IPS DF 4.7 (cell line): ENCODE measurements around the gene MAP3K8.
A peak's percentile ranks its signal among the peaks of the same experiment; 100 is the strongest.

Experiments used
- DNase-seq: peaks from one replicate; pipeline ENCODE4 v3.0.0-alpha.2; 2013; ENCODE audit warnings: low spot score; ENCODE audit errors: extremely low read depth

The MAP3K8 gene

DNA sequence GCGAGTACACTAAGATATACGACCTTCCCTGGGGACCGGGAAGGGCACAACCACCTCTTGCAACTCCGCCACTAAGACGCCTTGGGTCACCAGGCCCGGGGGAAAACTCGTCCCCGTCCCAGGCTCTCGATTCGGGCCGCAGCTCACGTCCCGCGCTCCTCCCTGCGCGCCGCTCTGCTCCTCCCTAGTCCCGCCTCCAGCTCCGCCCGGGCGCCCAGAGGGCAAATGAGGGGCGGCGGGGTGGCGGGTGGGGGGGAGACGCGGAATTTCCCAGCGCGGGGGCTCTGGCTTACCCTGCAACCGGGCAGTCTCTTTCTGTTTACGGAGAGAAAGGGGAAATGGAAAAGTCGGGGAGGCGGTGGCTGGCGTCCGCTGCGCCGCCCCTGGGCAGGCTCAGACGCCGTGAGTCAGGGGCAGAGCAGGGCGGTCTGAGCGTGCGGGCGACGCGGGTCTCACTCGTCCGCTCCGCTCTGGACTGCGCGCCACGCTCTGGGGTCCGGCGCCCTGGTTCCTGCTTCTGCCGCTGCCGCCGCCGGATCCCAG, at the start of gene MAP3K8:
Gene MAP3K8, plus strand, starts transcription at position 455 of the 543 bp plus-strand sequence. CDS start 4,755 bp downstream, outside the sequence.
- no peak for DNase-seq

GRCh38 chr10:30384701-30385201, 49.2 kb upstream of the MAP3K8 start:
- DNase-seq = no peak

DNA sequence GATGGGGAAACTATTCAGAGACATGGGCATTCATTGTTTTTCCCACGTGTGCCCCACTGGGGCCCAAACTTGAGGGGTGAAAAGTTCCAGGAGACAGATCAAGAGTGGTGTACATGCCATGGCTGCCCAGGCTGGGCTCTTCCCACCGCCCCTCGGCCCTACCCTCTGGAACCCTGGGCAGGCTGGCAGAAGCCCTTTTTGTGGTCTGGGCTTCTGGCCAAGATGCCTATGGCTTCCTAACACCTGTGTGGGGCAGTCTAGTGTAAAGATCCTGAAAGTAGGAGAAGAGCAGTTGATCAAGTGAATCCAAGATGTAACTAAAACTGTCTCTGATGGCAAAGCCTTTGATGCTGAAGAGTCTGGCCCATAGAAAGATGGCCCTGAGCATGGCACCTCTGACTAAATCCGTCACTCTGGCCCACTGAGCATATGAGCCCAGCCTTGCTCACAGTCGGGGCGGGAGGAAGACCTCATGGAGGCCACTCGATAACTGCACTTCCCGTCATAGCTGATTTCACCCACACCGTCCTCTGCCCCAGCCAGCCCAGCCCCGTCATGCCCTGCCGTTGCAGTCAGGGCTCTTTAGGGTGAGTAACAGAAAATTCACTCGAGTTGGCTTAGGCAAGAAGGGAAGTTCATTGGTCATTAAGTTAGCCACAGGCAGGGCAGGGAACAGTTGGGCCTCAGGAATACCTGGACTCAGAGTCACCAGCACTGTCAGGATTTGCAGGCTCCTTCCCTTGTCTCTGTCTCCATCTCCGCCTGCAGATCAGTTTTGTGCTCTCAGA, 47.0 kb upstream of the MAP3K8 start:
- no peak for DNase-seq

DNA sequence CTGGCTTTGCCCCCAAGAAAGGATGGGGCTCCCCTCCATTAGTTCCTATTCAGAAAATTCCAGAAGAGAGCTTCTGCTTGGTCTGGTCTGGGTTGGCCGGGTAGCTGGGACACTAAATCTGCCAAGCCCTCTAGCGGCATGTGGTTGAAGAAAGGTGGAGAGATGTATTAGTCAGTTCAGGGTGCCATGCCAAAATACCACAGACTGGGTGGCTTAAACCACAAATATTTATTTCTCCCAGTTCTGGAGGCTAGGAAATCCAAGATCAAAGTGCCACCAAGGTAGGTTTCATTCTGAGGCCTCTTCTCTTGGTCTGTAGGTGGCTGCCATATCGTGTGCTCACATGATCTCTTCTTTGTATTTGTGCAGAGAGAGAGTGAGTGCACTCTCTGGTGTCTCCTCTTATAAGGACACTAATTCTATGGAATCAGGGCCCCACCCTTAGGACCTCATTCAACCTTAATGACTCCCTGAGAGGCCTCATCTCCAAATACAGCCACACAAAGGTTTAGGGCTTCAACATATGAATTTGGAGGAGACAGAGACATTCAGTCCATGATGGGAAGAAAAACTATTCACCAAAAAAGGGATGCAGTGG, 46.2 kb upstream of the MAP3K8 start:
- no peak for DNase-seq

DNA sequence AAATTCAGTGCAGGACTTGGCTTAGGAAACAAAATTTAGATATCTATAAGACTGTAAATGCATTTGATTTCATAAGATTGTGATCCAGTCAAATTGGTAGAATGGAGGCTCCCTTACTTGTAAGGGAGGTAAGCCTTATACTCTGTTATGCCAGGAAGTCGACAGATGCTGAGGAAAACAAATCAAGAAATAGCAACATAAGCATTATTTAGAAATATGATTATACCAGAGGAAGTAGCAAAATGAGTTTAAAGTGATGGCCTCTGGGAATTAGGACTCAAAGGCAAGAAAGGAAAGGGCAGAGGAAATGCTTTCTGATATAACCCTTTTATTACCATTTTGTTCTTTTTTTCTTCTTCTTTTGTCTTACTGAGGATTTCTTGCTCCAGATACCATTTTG, 44.4 kb upstream of the MAP3K8 start:
- no peak for DNase-seq

DNA sequence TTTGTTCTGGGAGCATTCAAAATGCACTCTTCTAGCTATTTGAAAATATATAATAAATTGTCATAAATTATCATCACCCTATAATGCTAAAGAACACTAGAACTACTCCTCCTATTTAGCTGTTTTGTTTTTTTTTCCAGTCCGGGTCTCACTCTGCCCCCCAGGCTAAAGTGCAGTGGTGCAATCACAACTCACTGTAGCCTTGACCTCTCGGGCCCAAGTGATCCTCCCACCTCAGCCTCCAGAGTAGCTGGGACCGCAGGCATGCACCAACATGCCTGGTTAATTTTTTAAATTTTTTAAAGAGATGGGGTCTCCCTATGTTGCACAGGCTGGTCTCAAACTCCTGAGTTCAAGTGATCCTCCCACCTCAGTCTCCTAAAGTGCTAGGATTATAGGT, 43.8 kb upstream of the MAP3K8 start:
- DNase-seq = no peak

GRCh38 chr10:30391266-30391665, 42.7 kb upstream of the MAP3K8 start:
- no peak for DNase-seq

- peak; percentile 56 for DNase-seq
Measured at GRCh38 chr10:30392564-30392990, 41.4 kb upstream of the MAP3K8 start.

DNA sequence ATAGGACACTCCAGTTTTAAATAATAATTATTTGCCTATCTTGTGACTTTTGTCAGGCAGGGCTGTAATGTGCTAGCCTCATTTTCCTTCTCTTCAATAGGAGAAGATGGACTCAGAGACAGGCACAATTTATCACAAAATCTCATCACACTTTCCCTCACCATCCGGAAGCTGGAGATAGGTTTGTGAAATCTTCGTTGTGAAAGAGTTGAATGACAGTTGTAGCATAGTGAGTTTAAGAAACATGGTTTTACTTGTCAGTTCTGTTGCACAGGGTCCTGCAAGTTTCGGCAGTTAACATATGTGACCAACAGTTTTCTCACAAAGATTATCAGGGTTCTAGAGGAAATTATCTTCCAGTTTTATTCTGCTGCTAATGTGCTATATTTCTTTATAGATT, 37.7 kb upstream of the MAP3K8 start:
- DNase-seq = no peak

- no peak for DNase-seq
Measured at GRCh38 chr10:30396698-30397097, 37.3 kb upstream of the MAP3K8 start.

DNA sequence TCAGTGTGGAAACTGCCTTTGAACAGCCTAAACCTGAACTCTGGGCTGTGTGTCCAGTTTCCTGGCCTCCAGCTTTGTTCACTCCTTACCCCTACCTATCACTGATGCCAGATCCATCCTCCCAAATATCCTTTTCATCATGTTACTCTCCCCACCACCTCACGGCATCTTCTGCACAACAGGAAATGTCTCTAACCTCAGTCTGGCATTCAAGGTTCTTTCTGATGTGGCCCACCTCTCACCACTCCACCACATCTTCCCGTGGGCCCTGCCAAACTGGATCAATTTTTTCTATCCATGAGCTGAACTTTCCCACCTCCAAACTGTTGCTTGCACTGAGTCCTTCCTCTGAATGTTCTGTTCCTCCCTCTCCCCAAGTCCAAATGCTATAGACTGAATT, 35.8 kb upstream of the MAP3K8 start:
- DNase-seq = no peak

DNA sequence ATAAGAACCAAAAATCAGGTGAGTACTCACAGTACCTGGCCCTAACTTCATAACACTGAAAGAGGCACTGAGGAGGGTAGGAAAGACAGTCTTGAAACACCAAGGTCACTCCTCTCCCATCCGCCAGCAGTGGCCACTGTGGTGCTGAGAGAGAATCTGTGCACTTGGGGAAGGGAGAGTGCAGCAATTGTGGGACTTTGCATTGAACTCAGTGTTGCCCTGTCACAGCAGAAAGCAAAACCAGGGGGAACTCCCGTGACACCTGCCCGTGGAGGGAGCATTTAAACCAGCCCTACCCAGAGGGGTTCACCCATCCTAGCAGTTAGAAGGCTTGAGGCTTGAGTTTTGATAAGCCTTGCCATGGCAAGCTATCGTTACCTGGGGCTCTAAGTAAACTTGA, 35.2 kb upstream of the MAP3K8 start:
- DNase-seq = no peak

DNA sequence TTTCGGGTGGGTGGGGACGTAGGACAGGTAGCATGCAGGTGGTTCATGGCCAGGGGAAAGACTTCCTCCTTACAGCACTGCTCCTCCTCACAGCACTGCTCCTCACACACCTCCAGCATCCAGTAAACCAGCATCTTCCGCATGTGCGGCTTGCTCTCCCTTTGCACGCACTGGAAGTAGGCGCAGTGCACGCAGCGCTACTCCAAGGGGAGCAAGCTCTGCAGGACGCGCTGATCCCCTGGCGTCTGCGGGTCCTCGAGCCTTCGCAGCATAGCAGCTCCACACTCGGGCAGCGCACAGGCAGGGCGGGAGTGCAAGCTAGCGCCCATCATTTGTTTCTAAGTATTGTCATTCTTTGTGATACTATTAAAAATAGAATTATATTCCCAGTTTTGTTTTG, 30.5 kb upstream of the MAP3K8 start:
- DNase-seq = no peak

GRCh38 chr10:30404540-30404939, 29.4 kb upstream of the MAP3K8 start:
- DNase-seq = no peak

DNA sequence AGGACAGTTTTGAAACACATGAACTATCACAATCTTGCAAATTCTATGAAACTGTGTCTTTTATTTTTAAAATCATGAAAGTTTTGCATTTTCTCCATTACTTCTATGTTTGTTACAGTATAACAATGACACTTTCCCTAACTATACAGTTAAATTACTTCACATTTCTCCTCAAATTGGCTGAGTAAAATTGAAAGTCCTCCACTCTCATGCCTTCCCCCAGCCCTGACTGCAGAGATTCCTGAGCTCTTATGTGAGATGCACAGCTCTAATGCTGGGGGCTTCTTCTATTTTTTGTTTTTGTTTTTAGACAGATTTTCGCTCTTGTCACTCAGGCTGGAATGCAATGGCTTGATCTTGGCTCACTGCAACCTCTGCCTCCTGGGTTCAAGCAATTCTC, 22.7 kb upstream of the MAP3K8 start:
- no peak for DNase-seq

DNA sequence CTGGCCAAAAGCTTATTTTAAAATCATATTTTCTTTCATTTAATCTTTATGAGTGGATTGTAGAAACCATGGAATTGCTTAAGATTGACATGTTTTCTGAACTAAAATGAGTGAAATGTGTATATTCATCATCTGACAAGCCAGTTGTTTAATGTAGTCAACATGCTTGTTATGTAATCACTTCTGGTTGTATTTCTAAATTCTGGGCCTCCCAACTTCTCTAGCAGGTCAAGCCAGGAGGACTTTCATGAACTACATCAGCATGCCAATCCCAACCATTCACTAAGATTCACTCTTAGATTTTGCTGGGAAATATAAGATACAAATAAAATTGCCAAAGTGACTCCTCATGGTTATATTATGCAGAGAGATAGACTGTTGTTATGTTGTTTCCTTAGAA, 21.1 kb upstream of the MAP3K8 start:
- no peak for DNase-seq

DNA sequence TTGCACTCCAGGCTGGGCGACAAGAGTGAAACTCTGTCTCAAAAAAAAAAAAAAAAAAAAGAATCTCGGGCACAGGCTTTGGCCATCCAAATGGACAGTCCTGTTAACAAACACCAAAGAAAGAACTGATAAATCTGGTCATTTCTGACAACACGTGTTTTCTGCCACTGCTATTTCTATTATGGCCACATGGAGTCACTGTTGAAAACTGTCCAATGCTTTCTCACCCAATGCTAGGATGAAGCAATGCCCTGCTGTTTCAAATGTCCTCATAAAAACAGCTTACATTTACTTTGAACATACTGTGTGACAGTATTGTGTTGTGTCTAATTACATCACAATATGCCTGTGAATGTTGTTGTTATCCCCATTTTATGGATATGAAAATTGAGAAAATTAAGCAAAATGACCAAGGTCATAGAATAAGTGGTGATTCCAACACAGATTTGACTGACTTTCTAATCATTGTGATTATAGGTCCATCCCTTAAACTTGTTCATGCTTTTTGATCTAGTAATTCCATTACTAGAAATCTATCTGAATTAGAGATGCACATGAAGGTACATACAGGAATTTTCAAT, 19.9 kb upstream of the MAP3K8 start:
- DNase-seq = no peak

DNA sequence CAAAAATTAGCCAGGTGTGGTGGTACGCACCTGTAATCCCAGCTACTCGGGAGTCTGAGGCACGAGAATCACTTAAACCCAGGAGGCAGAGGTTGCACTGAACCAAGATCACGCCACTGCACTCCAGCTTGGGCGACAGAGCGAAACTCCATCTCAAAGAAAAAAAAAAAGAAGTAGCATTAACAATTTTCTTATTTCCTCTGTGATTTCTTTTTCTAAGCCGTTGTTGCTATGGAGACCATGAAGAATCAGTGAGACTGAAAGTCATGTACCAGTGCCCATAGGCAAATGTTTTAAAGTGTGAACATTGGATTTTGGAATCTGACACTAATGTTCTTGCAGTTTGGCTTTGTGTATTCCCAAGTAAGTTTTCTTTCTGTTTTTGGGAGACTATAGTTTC, 18.4 kb upstream of the MAP3K8 start:
- no peak for DNase-seq

- DNase-seq = no peak
Measured at GRCh38 chr10:30417301-30417700, 16.7 kb upstream of the MAP3K8 start.

DNA sequence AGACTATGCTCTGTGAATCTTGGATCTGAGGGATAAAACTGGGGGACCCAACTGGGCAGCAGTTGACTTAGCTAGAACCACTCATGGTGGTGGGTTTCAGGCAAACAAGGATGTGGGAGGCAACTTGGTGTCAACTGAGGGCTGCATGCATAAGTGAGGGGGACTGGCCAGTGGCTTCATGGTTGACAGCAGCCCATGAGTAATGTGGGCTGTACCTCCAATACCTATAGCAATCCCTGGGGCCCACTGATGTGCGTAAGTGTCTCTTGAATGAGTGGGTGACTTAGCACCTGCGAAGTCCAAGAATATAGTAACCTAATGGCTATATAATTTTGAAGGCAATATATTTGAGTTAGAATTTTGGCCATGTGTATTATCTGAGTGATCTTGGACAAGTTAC, 13.7 kb upstream of the MAP3K8 start:
- DNase-seq = no peak

GRCh38 chr10:30420766-30421165, 13.2 kb upstream of the MAP3K8 start:
- no peak for DNase-seq

GRCh38 chr10:30422151-30422695, 11.8 kb upstream of the MAP3K8 start:
- DNase-seq = no peak
